ENCODE measurements around the gene COL21A1. TPM values are rescaled to one million over a fixed set of nuclear protein-coding genes. Genes with fewer than 3 reads are reported as not detected.

Gene COL21A1
- total and polyA plus RNA-seq, 2 donors (not counting 1 experiment from before 2014, with no cell fraction given), result 6.9 to 28.2 TPM

- H4K20me1 ChIP-seq (ENCODE audit: control insufficient read depth, extremely low read depth, insufficient read depth, low read length), result no peaks in the 10 kb centered on the region
- H3K36me3 ChIP-seq (ENCODE audit: control insufficient read depth, insufficient read depth, low read length), result no peaks in the 10 kb centered on the region
- no peaks in the 10 kb centered on the region for H3K79me2 ChIP-seq (ENCODE audit: control insufficient read depth, insufficient read depth, low read length)
- no peak overlapping the region for H3K27ac ChIP-seq (ENCODE audit: insufficient read depth, low read length)
- no peaks in the 10 kb centered on the region for H3K4me1 ChIP-seq (ENCODE audit: control insufficient read depth, extremely low read depth, insufficient read depth, low read length)
- no peak overlapping the region for H2AFZ ChIP-seq (ENCODE audit: low read length)
- no peaks in the 10 kb centered on the region for H3K27me3 ChIP-seq (ENCODE audit: control insufficient read depth, insufficient read depth, low read length)
- DNase-seq (ENCODE audit: low read depth in 2 of 2), result peak in 1 of 2 donors; percentile 27
- H3K4me2 ChIP-seq (ENCODE audit: extremely low read depth, insufficient read depth, low read length), result no peak overlapping the region
- no peaks in the 10 kb centered on the region for H3K9me3 ChIP-seq (ENCODE audit: control insufficient read depth, insufficient read depth, low read depth, low read length)
- TF ChIP-seq CTCF (conservative IDR thresholded peaks at IDR 0.05 in 1 of 2, IDR thresholded peaks at IDR 0.05 in 1 of 2; ENCODE audit: low read depth in 1 of 2, low read length in 2 of 2) (no peak), EZH2 (IDR thresholded peaks at IDR 0.05; ENCODE audit: low read length, missing control alignments) (no peak)
- H3K9ac ChIP-seq (ENCODE audit: insufficient read depth, low read length), result no peak overlapping the region
- no peak overlapping the region for H3K4me3 ChIP-seq (replicated peaks in 1 of 4; ENCODE audit: control extremely low read depth in 1 of 4, insufficient read depth in 1 of 4, low read depth in 3 of 4, low read length in 4 of 4)
Measured at GRCh38 chr6:56291302-56291917, 44.0 kb upstream of the COL21A1 start.

GRCh38 chr6:56289721-56290120, 42.3 kb upstream of the COL21A1 start:
- DNase-seq (ENCODE audit: low read depth in 2 of 2), result no peak
- H3K27me3 ChIP-seq (ENCODE audit: control insufficient read depth, insufficient read depth, low read length), result no peaks in the 10 kb centered on the region
- no peak overlapping the region for H3K27ac ChIP-seq (ENCODE audit: insufficient read depth, low read length)
- H4K20me1 ChIP-seq (ENCODE audit: control insufficient read depth, extremely low read depth, insufficient read depth, low read length), result no peaks in the 10 kb centered on the region
- no peaks in the 10 kb centered on the region for H3K9me3 ChIP-seq (ENCODE audit: control insufficient read depth, insufficient read depth, low read depth, low read length)
- H2AFZ ChIP-seq (ENCODE audit: low read length), result no peak overlapping the region
- H3K9ac ChIP-seq (ENCODE audit: insufficient read depth, low read length), result no peak overlapping the region
- H3K36me3 ChIP-seq (ENCODE audit: control insufficient read depth, insufficient read depth, low read length), result no peaks in the 10 kb centered on the region
- H3K4me2 ChIP-seq (ENCODE audit: extremely low read depth, insufficient read depth, low read length), result no peak overlapping the region
- H3K4me1 ChIP-seq (ENCODE audit: control insufficient read depth, extremely low read depth, insufficient read depth, low read length), result no peaks in the 10 kb centered on the region
- H3K79me2 ChIP-seq (ENCODE audit: control insufficient read depth, insufficient read depth, low read length), result no peaks in the 10 kb centered on the region
- H3K4me3 ChIP-seq (replicated peaks in 1 of 4; ENCODE audit: control extremely low read depth in 1 of 4, insufficient read depth in 1 of 4, low read depth in 3 of 4, low read length in 4 of 4), result no peak overlapping the region
- TF ChIP-seq CTCF (conservative IDR thresholded peaks at IDR 0.05 in 1 of 2, IDR thresholded peaks at IDR 0.05 in 1 of 2; ENCODE audit: low read depth in 1 of 2, low read length in 2 of 2) (no peak), EZH2 (IDR thresholded peaks at IDR 0.05; ENCODE audit: low read length, missing control alignments) (no peak)

- no peak overlapping the region for H2AFZ ChIP-seq (ENCODE audit: low read length)
- H3K9ac ChIP-seq (ENCODE audit: insufficient read depth, low read length), result no peak overlapping the region
- DNase-seq (ENCODE audit: low read depth in 2 of 2), result no peak
- no peaks in the 10 kb centered on the region for H3K4me1 ChIP-seq (ENCODE audit: control insufficient read depth, extremely low read depth, insufficient read depth, low read length)
- H3K9me3 ChIP-seq (ENCODE audit: control insufficient read depth, insufficient read depth, low read depth, low read length), result no peaks in the 10 kb centered on the region
- TF ChIP-seq EZH2 (IDR thresholded peaks at IDR 0.05; ENCODE audit: low read length, missing control alignments) (no peak), CTCF (conservative IDR thresholded peaks at IDR 0.05 in 1 of 2, IDR thresholded peaks at IDR 0.05 in 1 of 2; ENCODE audit: low read depth in 1 of 2, low read length in 2 of 2) (no peak)
- no peak overlapping the region for H3K27ac ChIP-seq (ENCODE audit: insufficient read depth, low read length)
- H3K27me3 ChIP-seq (ENCODE audit: control insufficient read depth, insufficient read depth, low read length), result no peaks in the 10 kb centered on the region
- H3K79me2 ChIP-seq (ENCODE audit: control insufficient read depth, insufficient read depth, low read length), result no peaks in the 10 kb centered on the region
- H3K36me3 ChIP-seq (ENCODE audit: control insufficient read depth, insufficient read depth, low read length), result no peaks in the 10 kb centered on the region
- H3K4me3 ChIP-seq (replicated peaks in 1 of 4; ENCODE audit: control extremely low read depth in 1 of 4, insufficient read depth in 1 of 4, low read depth in 3 of 4, low read length in 4 of 4), result no peak overlapping the region
- no peak overlapping the region for H3K4me2 ChIP-seq (ENCODE audit: extremely low read depth, insufficient read depth, low read length)
- H4K20me1 ChIP-seq (ENCODE audit: control insufficient read depth, extremely low read depth, insufficient read depth, low read length), result no peaks in the 10 kb centered on the region
Measured at GRCh38 chr6:56288347-56288746, 41.0 kb upstream of the COL21A1 start.

All from fibroblast of lung (primary cell).